OCI-LY3 (cell line): ENCODE results near the gene TMEM240.
"Not testable (repeated sequence)": the region's sequence is repeated elsewhere in the genome, so short reads cannot be mapped to it uniquely, and the experiment has no call there.

Experiments used
- EZH2phosphoT487 ChIP-seq: fragments of 200-600 bp; shearing (Covaris generic); IDR thresholded peaks from 2 replicates; pipeline ENCODE4 v1.6.1; 2018; ENCODE audit warnings: antibody characterized with exemption, mixed run types, low read depth
- TF ChIP-seq, protein P1 (sequence below): fragments of 200-600, 300-600 bp; sonication (generic); IDR thresholded peaks from 2 replicates; pipeline ENCODE4 v1.5.1; 2014; ENCODE audit warnings: antibody characterized with exemption, low read length, low read depth

DNA sequence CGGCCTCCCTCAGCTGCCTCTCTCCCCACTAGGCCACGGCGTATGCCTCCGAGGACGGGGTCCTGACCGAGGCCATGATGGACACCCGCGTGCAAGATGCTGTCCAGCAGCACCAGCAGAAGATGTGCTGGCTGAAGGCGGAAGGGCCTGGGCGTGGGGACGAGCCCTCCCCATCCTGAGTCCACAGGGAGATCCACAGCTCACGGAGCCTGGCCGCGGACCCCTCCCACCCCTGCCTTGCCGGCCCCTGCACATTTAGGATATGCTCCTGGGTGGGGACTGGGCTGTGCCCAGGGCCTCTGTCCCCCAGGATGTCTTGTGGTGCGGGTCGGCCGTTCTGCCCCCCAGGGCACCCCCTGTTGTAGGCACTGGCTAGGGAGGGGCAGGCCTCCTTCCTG lies 6.5 kb downstream of the TMEM240 start:
- TF ChIP-seq, protein P1, sequence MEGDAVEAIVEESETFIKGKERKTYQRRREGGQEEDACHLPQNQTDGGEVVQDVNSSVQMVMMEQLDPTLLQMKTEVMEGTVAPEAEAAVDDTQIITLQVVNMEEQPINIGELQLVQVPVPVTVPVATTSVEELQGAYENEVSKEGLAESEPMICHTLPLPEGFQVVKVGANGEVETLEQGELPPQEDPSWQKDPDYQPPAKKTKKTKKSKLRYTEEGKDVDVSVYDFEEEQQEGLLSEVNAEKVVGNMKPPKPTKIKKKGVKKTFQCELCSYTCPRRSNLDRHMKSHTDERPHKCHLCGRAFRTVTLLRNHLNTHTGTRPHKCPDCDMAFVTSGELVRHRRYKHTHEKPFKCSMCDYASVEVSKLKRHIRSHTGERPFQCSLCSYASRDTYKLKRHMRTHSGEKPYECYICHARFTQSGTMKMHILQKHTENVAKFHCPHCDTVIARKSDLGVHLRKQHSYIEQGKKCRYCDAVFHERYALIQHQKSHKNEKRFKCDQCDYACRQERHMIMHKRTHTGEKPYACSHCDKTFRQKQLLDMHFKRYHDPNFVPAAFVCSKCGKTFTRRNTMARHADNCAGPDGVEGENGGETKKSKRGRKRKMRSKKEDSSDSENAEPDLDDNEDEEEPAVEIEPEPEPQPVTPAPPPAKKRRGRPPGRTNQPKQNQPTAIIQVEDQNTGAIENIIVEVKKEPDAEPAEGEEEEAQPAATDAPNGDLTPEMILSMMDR: not testable (repeated sequence)
- not testable (repeated sequence) for TF ChIP-seq EZH2phosphoT487
